Measurements from ENCODE around the gene RPUSD4.

Gene RPUSD4

GRCh38 chr11:126173257-126173656, 38.2 kb downstream of the RPUSD4 start:
- H3K4me3 ChIP-seq (ENCODE audit: low read depth, low read length), result no peak overlapping the region
- no peak for TF ChIP-seq CTCF (IDR thresholded peaks at IDR 0.05; ENCODE audit: control insufficient read depth, extremely low read depth, insufficient read depth)
- DNase-seq (ENCODE audit: low read depth), result no peak

GRCh38 chr11:126172596-126173038, 38.8 kb downstream of the RPUSD4 start:
- no peak for DNase-seq (ENCODE audit: low read depth)
- no peak for TF ChIP-seq CTCF (IDR thresholded peaks at IDR 0.05; ENCODE audit: control insufficient read depth, extremely low read depth, insufficient read depth)
- no peak overlapping the region for H3K4me3 ChIP-seq (ENCODE audit: low read depth, low read length)

GRCh38 chr11:126169291-126169690, 42.2 kb downstream of the RPUSD4 start:
- H3K4me3 ChIP-seq (ENCODE audit: low read depth, low read length), result no peak overlapping the region
- TF ChIP-seq CTCF (IDR thresholded peaks at IDR 0.05; ENCODE audit: control insufficient read depth, extremely low read depth, insufficient read depth), result no peak
- no peak for DNase-seq (ENCODE audit: low read depth)

GRCh38 chr11:126167488-126167887, 44.0 kb downstream of the RPUSD4 start:
- no peak overlapping the region for H3K4me3 ChIP-seq (ENCODE audit: low read depth, low read length)
- no peak for DNase-seq (ENCODE audit: low read depth)
- no peak for TF ChIP-seq CTCF (IDR thresholded peaks at IDR 0.05; ENCODE audit: control insufficient read depth, extremely low read depth, insufficient read depth)

GRCh38 chr11:126166413-126166812, 45.0 kb downstream of the RPUSD4 start:
- DNase-seq (ENCODE audit: low read depth), result no peak
- no peak for TF ChIP-seq CTCF (IDR thresholded peaks at IDR 0.05; ENCODE audit: control insufficient read depth, extremely low read depth, insufficient read depth)
- H3K4me3 ChIP-seq (ENCODE audit: low read depth, low read length), result no peak overlapping the region

DNA sequence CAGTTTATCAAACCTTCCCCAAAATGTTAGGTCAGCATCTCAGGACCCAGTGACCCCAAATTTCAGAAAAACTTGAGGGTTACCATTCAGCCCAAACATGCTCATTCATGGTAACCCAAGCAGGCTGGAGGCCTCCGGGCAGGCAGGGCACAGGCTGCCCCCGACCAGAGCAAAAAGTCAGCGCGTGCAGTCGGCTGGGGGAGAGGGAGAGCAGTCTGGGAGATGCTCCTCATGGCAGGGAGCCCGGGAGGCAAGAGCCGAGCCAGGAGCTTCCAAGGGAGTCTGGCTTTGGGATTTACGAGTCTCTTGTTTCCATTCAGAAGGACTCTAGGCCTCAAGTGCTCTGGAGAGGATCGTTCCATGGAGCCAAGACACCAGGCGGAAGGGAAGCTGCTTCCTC, 45.7 kb downstream of the RPUSD4 start:
- no peak overlapping the region for H3K4me3 ChIP-seq (ENCODE audit: low read depth, low read length)
- TF ChIP-seq CTCF (IDR thresholded peaks at IDR 0.05; ENCODE audit: control insufficient read depth, extremely low read depth, insufficient read depth), result no peak
- no peak for DNase-seq (ENCODE audit: low read depth)

- H3K4me3 ChIP-seq (ENCODE audit: low read depth, low read length), result no peak overlapping the region
- DNase-seq (ENCODE audit: low read depth), result no peak
- TF ChIP-seq CTCF (IDR thresholded peaks at IDR 0.05; ENCODE audit: control insufficient read depth, extremely low read depth, insufficient read depth), result no peak
Measured at GRCh38 chr11:126165311-126165720, 46.1 kb downstream of the RPUSD4 start.
